ENCODE data around the gene CAPZA1.
A peak's percentile ranks its signal among the peaks of the same experiment; 100 is the strongest.

The CAPZA1 gene

DNA sequence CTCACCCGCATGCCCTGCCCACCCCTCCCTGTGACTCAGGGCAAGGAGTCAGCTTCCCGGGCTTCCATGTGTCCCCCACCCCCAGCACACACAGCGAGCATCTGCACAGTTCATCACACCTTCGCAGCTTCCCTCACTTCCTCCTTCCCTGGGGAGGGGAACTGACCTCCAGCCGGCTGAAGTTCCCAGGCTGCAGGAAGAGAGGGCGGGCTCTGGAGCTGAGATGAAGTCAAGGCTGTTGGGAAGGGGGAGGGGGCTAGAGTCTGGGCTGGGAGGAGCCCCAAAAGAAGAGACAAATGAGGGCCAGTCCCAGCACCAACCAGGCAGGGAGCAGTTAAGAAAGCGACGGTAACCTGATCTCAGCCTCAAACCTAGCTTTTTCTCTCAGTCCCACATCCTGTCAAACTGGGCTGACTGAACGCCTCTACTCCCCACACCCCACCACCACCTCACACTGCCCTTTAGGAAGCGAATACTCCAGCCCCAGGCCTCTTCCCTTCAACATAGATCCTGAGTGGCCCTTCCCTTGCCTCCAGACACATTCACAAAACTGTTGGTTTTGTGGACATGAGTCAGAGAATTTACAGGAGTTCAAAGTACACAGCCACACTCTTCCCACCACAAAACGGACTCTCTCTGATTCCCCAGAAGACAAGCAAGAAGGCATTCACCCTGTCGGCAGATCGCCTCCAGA, 85.4 kb downstream of the CAPZA1 start (continued):
- peak; percentile 82 for TF ChIP-seq SP3 (tag by site-specific recombination; IDR thresholded peaks at IDR 0.05)
- no peak; the same call in 1 of the 2 replicates for TF ChIP-seq ZNF10 (tag by site-specific recombination; IDR thresholded peaks at IDR 0.05)
- peak; percentile 92 for TF ChIP-seq EGR2 (tag by site-specific recombination; IDR thresholded peaks at IDR 0.05; ENCODE audit: low read depth)
- TF ChIP-seq, protein P1, sequence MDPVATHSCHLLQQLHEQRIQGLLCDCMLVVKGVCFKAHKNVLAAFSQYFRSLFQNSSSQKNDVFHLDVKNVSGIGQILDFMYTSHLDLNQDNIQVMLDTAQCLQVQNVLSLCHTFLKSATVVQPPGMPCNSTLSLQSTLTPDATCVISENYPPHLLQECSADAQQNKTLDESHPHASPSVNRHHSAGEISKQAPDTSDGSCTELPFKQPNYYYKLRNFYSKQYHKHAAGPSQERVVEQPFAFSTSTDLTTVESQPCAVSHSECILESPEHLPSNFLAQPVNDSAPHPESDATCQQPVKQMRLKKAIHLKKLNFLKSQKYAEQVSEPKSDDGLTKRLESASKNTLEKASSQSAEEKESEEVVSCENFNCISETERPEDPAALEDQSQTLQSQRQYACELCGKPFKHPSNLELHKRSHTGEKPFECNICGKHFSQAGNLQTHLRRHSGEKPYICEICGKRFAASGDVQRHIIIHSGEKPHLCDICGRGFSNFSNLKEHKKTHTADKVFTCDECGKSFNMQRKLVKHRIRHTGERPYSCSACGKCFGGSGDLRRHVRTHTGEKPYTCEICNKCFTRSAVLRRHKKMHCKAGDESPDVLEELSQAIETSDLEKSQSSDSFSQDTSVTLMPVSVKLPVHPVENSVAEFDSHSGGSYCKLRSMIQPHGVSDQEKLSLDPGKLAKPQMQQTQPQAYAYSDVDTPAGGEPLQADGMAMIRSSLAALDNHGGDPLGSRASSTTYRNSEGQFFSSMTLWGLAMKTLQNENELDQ (tag by site-specific recombination; IDR thresholded peaks at IDR 0.05; ENCODE audit: low read depth), result no peak
- no peak for TF ChIP-seq GLI4 (tag by site-specific recombination; IDR thresholded peaks at IDR 0.05)
- no peak for TF ChIP-seq ZNF221 (tag by site-specific recombination; IDR thresholded peaks at IDR 0.05; ENCODE audit: borderline replicate concordance)
- TF ChIP-seq GFI1B (tag by site-specific recombination; IDR thresholded peaks at IDR 0.05), result no peak
- 0 out of 2 replicates have a peak, but pooled peaks have one; percentile 90 for TF ChIP-seq ZFHX2 (tag by site-specific recombination; conservative IDR thresholded peaks at IDR 0.05)
- TF ChIP-seq ZNF248 (tag by site-specific recombination; IDR thresholded peaks at IDR 0.05), result no peak
- TF ChIP-seq ZEB2 (tag by site-specific recombination; IDR thresholded peaks at IDR 0.05), result peak; percentile 58; the same call in 1 of the 2 replicates
- TF ChIP-seq ZNF664 (tag by site-specific recombination; IDR thresholded peaks at IDR 0.05), result no peak
- no peak for TF ChIP-seq ZNF610 (tag by site-specific recombination; IDR thresholded peaks at IDR 0.05; ENCODE audit: borderline replicate concordance)
- TF ChIP-seq ZNF274 (IDR thresholded peaks at IDR 0.05; ENCODE audit: low read length), result no peak
- TF ChIP-seq ZNF274 (tag by site-specific recombination; IDR thresholded peaks at IDR 0.05; ENCODE audit: borderline replicate concordance), result no peak
- TF ChIP-seq, protein P2, sequence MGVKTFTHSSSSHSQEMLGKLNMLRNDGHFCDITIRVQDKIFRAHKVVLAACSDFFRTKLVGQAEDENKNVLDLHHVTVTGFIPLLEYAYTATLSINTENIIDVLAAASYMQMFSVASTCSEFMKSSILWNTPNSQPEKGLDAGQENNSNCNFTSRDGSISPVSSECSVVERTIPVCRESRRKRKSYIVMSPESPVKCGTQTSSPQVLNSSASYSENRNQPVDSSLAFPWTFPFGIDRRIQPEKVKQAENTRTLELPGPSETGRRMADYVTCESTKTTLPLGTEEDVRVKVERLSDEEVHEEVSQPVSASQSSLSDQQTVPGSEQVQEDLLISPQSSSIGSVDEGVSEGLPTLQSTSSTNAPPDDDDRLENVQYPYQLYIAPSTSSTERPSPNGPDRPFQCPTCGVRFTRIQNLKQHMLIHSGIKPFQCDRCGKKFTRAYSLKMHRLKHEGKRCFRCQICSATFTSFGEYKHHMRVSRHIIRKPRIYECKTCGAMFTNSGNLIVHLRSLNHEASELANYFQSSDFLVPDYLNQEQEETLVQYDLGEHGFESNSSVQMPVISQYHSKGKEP (tag by site-specific recombination; IDR thresholded peaks at IDR 0.05), result no peak
- TF ChIP-seq, protein P3, sequence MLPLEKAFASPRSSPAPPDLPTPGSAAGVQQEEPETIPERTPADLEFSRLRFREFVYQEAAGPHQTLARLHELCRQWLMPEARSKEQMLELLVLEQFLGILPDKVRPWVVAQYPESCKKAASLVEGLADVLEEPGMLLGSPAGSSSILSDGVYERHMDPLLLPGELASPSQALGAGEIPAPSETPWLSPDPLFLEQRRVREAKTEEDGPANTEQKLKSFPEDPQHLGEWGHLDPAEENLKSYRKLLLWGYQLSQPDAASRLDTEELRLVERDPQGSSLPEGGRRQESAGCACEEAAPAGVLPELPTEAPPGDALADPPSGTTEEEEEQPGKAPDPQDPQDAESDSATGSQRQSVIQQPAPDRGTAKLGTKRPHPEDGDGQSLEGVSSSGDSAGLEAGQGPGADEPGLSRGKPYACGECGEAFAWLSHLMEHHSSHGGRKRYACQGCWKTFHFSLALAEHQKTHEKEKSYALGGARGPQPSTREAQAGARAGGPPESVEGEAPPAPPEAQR (tag by site-specific recombination; IDR thresholded peaks at IDR 0.05), result no peak
- TF ChIP-seq ZBTB7A (tag by site-specific recombination; IDR thresholded peaks at IDR 0.05; ENCODE audit: low read depth), result no peak
- TF ChIP-seq ZNF132 (tag by site-specific recombination; IDR thresholded peaks at IDR 0.05; ENCODE audit: borderline replicate concordance), result no peak
- TF ChIP-seq, protein P4, sequence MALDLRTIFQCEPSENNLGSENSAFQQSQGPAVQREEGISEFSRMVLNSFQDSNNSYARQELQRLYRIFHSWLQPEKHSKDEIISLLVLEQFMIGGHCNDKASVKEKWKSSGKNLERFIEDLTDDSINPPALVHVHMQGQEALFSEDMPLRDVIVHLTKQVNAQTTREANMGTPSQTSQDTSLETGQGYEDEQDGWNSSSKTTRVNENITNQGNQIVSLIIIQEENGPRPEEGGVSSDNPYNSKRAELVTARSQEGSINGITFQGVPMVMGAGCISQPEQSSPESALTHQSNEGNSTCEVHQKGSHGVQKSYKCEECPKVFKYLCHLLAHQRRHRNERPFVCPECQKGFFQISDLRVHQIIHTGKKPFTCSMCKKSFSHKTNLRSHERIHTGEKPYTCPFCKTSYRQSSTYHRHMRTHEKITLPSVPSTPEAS (tag by site-specific recombination; IDR thresholded peaks at IDR 0.05), result peak; percentile 24; the same call in 1 of the 2 replicates
- TF ChIP-seq ZNF391 (tag by site-specific recombination; IDR thresholded peaks at IDR 0.05; ENCODE audit: borderline replicate concordance, low read depth), result no peak
- TF ChIP-seq WT1 (tag by site-specific recombination; IDR thresholded peaks at IDR 0.05), result peak; percentile 15; the same call in 1 of the 2 replicates
- no peak for TF ChIP-seq ZNF2 (tag by site-specific recombination; IDR thresholded peaks at IDR 0.05)
- TF ChIP-seq ZNF830 (tag by site-specific recombination; IDR thresholded peaks at IDR 0.05; ENCODE audit: low read depth), result no peak
- TF ChIP-seq ZNF585B (tag by site-specific recombination; IDR thresholded peaks at IDR 0.05), result no peak
- TF ChIP-seq, protein P5, sequence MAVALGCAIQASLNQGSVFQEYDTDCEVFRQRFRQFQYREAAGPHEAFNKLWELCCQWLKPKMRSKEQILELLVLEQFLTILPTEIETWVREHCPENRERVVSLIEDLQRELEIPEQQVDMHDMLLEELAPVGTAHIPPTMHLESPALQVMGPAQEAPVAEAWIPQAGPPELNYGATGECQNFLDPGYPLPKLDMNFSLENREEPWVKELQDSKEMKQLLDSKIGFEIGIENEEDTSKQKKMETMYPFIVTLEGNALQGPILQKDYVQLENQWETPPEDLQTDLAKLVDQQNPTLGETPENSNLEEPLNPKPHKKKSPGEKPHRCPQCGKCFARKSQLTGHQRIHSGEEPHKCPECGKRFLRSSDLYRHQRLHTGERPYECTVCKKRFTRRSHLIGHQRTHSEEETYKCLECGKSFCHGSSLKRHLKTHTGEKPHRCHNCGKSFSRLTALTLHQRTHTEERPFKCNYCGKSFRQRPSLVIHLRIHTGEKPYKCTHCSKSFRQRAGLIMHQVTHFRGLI (tag by site-specific recombination; IDR thresholded peaks at IDR 0.05), result no peak
- TF ChIP-seq ZNF776 (tag by site-specific recombination; IDR thresholded peaks at IDR 0.05; ENCODE audit: borderline replicate concordance), result no peak
- TF ChIP-seq, protein P6, sequence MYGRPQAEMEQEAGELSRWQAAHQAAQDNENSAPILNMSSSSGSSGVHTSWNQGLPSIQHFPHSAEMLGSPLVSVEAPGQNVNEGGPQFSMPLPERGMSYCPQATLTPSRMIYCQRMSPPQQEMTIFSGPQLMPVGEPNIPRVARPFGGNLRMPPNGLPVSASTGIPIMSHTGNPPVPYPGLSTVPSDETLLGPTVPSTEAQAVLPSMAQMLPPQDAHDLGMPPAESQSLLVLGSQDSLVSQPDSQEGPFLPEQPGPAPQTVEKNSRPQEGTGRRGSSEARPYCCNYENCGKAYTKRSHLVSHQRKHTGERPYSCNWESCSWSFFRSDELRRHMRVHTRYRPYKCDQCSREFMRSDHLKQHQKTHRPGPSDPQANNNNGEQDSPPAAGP (tag by site-specific recombination; IDR thresholded peaks at IDR 0.05), result peak; percentile 84
- no peak for TF ChIP-seq REPIN1 (tag by site-specific recombination; IDR thresholded peaks at IDR 0.05; ENCODE audit: low read depth)
- peak; percentile 79 for TF ChIP-seq ZNF501 (tag by site-specific recombination; IDR thresholded peaks at IDR 0.05)
- TF ChIP-seq ZNF48 (tag by site-specific recombination; IDR thresholded peaks at IDR 0.05), result no peak
- TF ChIP-seq ZBTB21 (tag by site-specific recombination; IDR thresholded peaks at IDR 0.05), result no peak
- peak; percentile 31; the same call in 1 of the 2 replicates for TF ChIP-seq ZNF335 (tag by site-specific recombination; conservative IDR thresholded peaks at IDR 0.05)

Data from HEK293 (cell line).